Epithelial cell of proximal tubule (primary cell): ENCODE measurements around the gene AGRN. TPM values are rescaled to one million over a fixed set of nuclear protein-coding genes. Genes with fewer than 3 reads are reported as not detected.
"Not testable (repeated sequence)": the region's sequence is repeated elsewhere in the genome, so short reads cannot be mapped to it uniquely, and the experiment has no call there.

Experiments
- DNase-seq: peaks from one replicate; pipeline ENCODE4 v3.0.0-alpha.2; 2011; ENCODE audit warnings: low read depth
- H3K4me3 ChIP-seq: 2 replicates; pipeline ENCODE4 v1.5.1; 2011; ENCODE audit warnings: low read depth, mild to moderate bottlenecking, low read length
- CTCF ChIP-seq: conservative IDR thresholded peaks from 2 replicates; pipeline ENCODE4 v1.5.1; 2012; ENCODE audit warnings: low read depth, mild to moderate bottlenecking, low read length
- total RNA-seq: library from RNA; depleted of rRNA; stranded (reverse); fragments of >200 nt; gene quantifications from 2 replicates; pipeline ENCODE4 v1.2.3, GENCODE V29; 2015

AGRN gene
- total RNA-seq, 1 donor from 2014 or later: 462 TPM

GRCh38 chr1:974293-974640 lies 45.7 kb upstream of the AGRN start:
- DNase-seq: no peak

GRCh38 chr1:974687-975328 lies 45.1 kb upstream of the AGRN start:
- H3K4me3 ChIP-seq: no peak overlapping the region
- TF ChIP-seq CTCF: no peak
- DNase-seq: no peak

More at GRCh38 chr1:974293-974640, 45.7 kb upstream of the AGRN start:
- H3K4me3 ChIP-seq: no peak overlapping the region
- TF ChIP-seq CTCF: no peak

- TF ChIP-seq CTCF: no peak
- no peak overlapping the region for H3K4me3 ChIP-seq
- DNase-seq: no peak
These were observed 44.6 kb upstream of the AGRN start for GRCh38 chr1:975365-975764.

GRCh38 chr1:975896-976683 lies 43.8 kb upstream of the AGRN start:
- H3K4me3 ChIP-seq: peak overlapping the region; percentile 44
- peak; percentile 66 for TF ChIP-seq CTCF
- DNase-seq: no peak

- H3K4me3 ChIP-seq, DNase-seq: not testable (repeated sequence)
These were observed 43.1 kb upstream of the AGRN start for GRCh38 chr1:976791-977190.

- DNase-seq: no peak
- no peak overlapping the region for H3K4me3 ChIP-seq
- TF ChIP-seq CTCF: no peak
These were observed 41.7 kb upstream of the AGRN start for GRCh38 chr1:978069-978834.

- TF ChIP-seq CTCF: no peak
- no peak for DNase-seq
- H3K4me3 ChIP-seq: no peak overlapping the region
These were observed 40.8 kb upstream of the AGRN start for GRCh38 chr1:978835-979743.
